Hematopoietic multipotent progenitor cell (in vitro differentiated cells): ENCODE data around the gene JMJD1C. TPM values are rescaled to one million over a fixed set of nuclear protein-coding genes. Genes with fewer than 3 reads are reported as not detected.
"Not testable (repeated sequence)": the region's sequence is repeated elsewhere in the genome, so short reads cannot be mapped to it uniquely, and the experiment has no call there.

Experiments
- DNase-seq, 3 donors: peaks; one replicate each; pipeline ENCODE4 v3.0.0-alpha.2; 2011 to 2015; ENCODE audit warnings: low read depth in 2 of 3, low spot score in 2 of 3
- total RNA-seq: library from RNA; depleted of rRNA; stranded (reverse); fragments of >200 nt; gene quantifications from one replicate; pipeline ENCODE4 v1.2.3, GENCODE V29; 2012

JMJD1C gene, protein sequence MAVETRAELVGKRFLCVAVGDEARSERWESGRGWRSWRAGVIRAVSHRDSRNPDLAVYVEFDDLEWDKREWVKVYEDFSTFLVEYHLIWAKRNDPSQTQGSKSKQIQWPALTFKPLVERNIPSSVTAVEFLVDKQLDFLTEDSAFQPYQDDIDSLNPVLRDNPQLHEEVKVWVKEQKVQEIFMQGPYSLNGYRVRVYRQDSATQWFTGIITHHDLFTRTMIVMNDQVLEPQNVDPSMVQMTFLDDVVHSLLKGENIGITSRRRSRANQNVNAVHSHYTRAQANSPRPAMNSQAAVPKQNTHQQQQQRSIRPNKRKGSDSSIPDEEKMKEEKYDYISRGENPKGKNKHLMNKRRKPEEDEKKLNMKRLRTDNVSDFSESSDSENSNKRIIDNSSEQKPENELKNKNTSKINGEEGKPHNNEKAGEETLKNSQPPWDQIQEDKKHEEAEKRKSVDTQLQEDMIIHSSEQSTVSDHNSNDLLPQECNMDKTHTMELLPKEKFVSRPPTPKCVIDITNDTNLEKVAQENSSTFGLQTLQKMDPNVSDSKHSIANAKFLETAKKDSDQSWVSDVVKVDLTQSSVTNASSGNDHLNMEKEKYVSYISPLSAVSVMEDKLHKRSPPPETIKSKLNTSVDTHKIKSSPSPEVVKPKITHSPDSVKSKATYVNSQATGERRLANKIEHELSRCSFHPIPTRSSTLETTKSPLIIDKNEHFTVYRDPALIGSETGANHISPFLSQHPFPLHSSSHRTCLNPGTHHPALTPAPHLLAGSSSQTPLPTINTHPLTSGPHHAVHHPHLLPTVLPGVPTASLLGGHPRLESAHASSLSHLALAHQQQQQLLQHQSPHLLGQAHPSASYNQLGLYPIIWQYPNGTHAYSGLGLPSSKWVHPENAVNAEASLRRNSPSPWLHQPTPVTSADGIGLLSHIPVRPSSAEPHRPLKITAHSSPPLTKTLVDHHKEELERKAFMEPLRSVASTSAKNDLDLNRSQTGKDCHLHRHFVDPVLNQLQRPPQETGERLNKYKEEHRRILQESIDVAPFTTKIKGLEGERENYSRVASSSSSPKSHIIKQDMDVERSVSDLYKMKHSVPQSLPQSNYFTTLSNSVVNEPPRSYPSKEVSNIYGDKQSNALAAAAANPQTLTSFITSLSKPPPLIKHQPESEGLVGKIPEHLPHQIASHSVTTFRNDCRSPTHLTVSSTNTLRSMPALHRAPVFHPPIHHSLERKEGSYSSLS (N-terminal part only)
- 177 TPM for total RNA-seq

DNA sequence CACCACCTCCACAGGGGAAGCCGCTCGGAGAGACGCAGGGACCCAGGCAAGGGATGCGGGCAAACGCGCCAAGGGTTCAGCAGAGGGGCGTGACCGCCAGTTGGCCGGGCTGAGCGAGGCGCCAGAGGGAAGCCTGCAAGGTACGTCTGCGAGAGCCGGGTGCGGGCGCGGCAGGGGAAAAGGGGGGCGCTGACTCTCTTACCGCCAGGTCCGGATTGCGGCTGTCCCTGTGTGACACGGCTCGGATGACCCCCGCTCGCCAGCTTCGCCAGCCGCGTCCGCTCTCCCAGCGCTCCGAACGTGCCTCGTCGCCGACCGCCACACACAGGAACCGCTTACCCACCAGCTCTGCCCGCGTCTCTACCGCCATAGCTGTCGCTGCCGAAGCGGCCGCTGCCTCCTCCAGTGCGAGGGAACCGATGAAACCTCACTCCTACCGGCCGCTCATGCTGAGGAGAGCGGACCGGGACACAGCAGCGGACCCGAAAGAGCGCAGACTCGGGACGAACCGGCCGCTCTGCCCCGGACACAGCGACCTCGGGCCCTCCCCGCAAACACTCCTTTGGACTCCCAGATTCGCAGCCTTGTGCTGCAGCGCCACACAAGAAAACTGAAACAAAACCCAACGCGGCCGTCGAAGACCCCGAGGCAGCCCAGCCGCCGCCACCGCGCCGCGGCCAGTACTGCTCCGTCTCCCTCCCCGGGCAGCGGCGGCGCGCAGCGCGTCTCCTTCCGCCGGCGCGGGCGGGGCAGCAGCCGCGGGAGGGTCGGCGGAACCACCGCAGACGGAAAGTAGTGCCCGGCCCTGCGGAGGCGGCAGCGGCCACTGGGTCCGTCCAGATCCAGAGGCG, at the start of gene JMJD1C:
Gene JMJD1C (minus strand): TSS at position 685 of the 851 bp plus-strand sequence. CDS start 315 bp downstream, at position 370.
- DNase-seq = peak; percentile 41 to 76 (median 67)

DNA sequence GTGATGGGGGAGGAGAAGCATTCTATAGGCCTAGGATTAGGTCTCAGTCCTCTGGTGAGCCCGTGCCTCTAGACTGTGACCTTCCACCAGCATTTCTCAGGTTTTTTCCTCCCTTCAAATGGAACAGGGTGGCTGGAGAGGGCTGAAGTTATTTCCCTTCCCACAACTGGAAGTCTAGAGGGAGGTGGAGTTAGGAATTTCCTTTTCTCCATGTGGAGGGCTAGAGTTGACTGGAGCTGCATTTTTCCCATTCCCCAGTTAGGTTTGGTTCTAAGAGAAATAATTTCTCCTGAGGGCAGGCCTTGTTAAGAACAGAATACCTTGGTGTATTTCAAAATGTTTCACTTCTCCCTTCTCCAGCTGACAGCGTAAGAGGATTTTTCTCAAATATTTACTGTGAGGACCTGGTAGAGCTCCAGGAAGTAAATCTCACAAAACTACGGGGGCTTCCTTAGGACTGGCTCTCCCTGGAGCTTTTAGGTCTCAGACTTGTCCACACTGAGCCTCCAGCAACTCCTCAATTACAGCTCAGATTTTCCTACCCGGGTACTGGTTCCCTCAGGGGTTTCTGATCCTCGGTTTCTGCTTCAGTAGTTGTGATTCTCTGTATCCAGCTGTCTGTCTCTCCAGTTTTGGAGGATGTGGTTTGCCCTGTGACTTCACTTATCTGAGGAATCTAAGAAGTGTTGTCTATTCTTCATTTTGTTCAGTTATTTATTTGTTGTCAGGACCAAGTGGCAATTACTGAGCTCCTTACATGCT, 49.4 kb upstream of the JMJD1C start:
- DNase-seq = peak in 1 of 3 donors; percentile 23

DNA sequence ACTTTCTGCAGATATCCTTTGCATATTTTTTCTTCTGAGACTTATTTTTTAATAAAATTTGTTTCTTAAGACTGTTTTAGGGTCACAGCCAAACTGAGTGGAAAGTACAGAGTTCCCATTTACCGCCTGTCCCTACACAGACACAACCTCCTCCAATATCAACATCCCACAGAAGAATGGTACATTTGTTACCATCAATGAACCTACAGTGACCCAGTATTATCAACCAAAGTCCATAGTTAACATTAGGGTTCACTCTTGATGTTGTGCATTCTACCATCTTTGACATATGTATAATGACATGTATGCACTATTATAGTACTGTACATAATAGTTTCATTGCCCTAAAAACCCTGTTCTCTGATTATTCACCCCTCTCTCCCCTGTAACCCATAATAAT, 40.8 kb upstream of the JMJD1C start:
- DNase-seq = no peak

DNA sequence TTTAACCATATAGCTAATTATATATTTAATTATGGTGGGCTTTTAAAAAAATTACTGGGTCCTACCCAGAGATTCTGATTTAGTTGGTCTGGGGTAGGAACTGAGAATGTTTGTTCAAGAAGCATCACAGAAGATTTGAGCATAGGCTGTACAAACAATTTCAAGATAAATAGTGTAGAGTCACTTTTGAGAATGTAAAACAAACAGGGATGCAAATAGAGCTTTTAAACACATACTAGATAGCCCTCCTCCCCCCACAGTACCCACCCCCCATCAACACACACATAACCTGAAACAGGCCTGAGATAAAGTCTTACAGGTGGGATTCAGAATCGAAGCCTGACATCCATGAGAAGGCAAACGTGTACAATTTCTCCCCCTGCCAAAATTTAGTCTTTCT, 39.8 kb upstream of the JMJD1C start:
- DNase-seq = no peak

DNA sequence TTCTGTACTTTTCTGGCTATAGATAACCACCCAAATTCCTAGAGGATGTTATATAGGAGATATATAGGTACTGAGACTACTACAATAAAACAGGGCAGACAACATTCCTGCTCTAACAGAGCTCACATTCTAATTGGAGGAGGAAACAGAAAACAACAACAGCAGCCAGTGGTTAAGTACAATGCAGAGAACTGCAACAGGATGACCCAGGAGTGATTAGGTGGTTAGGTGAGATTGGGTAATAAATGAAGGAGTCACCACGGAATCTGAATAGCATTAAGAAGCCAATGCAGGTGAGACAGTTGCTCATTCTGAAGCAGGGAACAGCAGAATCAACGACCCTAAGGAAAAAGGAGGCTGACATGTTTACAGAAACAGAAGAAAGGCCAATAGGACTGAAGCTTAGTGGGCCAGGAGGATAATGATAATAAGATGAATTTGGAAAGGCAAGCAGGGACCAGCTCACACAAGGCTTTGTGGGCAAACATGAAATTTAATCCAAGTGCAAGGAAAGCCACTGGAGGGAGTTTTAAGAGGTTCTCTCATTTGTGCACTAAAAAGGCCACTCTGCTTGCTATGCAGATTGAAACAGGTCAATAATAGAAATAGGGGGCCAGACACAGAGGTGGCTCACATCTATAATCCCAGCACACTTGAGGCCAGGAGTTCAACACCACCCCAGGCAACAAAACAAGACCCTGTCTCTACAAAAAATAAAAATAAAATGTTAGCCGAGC, 38.5 kb upstream of the JMJD1C start:
- no peak for DNase-seq

GRCh38 chr10:63503395-63503794, 37.6 kb upstream of the JMJD1C start:
- no peak for DNase-seq

GRCh38 chr10:63502832-63503231, 37.1 kb upstream of the JMJD1C start:
- no peak for DNase-seq

- DNase-seq = no peak
Measured at GRCh38 chr10:63501954-63502353, 36.2 kb upstream of the JMJD1C start.

- DNase-seq = not testable (repeated sequence)
Measured at GRCh38 chr10:63500551-63500950, 34.8 kb upstream of the JMJD1C start.

DNA sequence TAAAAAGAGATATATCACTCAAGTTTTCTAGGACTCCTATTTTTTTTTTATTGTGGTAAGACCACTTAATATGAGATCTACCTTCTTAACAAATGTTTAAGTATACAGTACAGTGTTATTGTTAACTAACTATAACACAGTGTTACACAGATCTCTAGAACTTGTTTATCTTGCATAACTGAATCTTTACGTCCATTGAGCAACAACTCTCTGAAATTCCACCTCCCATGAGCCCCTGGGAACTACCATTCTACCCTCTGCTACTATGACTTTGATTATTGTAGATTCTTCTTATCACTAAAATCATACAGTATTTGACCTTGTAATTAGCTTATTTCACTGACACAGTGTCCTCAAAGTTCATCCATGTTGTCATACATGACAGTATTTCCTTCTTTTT, 32.9 kb upstream of the JMJD1C start:
- no peak for DNase-seq

GRCh38 chr10:63497321-63497720, 31.5 kb upstream of the JMJD1C start:
- peak in 1 of 3 donors; percentile 14 for DNase-seq

DNA sequence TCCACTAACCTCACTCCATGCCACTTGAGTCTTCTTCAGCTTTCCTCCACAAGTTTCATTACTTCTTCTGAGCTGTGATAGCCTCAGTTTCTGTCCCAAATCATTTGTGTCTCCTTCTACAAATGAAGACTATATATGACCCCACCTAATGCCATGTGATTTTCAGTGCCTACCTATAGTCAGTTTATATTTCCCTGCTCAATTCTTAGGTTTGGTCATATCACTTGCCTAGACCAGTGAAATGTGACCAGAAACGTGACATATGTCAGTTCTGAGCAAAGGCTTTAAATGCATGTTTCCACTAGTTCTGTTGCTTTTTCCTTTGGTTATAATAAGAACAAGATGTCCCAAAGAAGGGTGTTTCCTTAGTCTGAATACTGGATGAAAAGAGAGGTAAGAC, 30.8 kb upstream of the JMJD1C start:
- DNase-seq = no peak

DNA sequence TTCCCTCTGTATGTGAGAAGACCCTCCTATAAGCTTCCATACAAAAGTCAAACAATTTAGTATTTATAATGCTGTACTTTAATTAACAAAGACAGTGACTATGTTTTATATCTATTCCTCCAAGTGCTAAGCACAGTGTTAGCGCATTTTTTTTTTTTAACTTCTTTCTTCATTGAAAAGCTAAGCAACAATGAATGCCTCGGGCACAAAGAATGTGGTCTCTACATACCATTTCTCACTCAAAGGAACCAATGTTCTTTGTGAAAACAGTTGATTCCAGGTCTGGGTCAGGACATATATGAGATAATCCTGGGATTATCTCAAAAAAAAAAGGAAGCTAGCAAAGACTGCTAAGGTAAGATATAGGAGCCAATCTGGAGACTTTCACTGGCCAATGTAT, 29.2 kb upstream of the JMJD1C start:
- no peak for DNase-seq

- DNase-seq = no peak
Measured at GRCh38 chr10:63493004-63493403, 27.2 kb upstream of the JMJD1C start.

GRCh38 chr10:63492317-63492690, 26.5 kb upstream of the JMJD1C start:
- not testable (repeated sequence) for DNase-seq

DNA sequence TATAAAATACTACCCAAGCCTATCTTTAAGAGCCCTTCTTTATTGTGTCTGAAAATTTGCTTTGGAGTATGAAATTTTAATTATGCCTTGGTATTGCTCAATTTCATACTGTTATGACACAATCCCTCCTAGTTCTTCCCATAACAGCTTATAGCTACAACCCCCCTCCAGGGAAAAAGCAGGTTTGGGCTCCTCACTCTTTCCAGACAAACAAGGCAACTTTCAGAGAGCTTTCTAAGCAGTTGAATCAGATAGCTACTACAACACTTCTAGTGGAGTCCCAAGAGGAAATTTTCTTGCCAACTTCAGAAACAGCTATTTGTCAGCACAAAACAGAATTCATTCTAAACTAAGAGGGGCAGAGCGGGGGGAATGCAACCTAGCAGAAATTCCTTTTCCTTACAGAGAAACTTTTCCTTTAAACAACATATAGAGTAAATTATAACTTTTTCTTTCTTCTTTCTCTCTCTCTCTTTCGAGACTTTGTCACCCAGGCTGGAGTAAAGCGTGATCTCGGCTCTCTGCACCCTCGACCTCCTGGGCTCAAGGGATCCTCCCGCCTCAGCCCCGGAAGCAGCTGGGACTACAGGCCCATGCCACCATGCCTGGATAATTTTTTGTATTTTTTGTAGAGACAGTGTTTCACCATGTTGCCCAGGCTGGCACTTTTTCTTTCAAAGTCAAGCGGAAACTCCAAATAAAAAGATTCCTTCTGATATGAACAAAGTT, 26.0 kb upstream of the JMJD1C start:
- DNase-seq = no peak

GRCh38 chr10:63489838-63490237, 24.1 kb upstream of the JMJD1C start:
- no peak for DNase-seq

DNA sequence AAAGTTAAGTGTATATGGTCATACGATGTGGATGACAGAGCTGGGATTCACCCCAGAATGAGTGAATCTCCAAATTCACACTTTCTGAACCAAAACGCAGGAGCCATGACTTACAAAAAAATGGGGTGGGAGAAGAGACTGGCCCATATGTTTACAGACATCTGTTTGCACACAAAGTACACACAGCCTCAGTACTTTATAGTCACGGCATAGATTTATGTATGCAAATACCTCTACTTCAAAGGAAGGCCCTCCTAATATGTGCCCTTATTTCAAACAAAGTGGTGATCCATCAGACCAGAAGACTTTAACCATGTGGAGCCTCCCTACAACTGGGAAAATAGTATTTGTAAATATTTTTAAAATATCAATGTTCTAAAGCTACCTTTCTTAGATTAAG, 22.2 kb upstream of the JMJD1C start:
- DNase-seq = no peak
